HL-60/S4 (cell line): ENCODE measurements around the gene RNU1-3.
"Not testable (repeated sequence)": the region's sequence is repeated elsewhere in the genome, so short reads cannot be mapped to it uniquely, and the experiment has no call there.

Experiments used
- in situ Hi-C: fragments of 300-500 bp; cut with MboI; formaldehyde crosslinking; loops from 2 replicates; pipeline ENCODE4 v1.14.3; 2022; ENCODE audit warnings: low sequenced_read_pairs

The RNU1-3 gene

GRCh38 chr1:16641159-16641975 lies 25.4 kb downstream of the RNU1-3 start:
- in situ Hi-C loops: not testable (repeated sequence)

GRCh38 chr1:16639091-16640031 lies 27.4 kb downstream of the RNU1-3 start:
- in situ Hi-C loops: loop anchor here (10.0 kb wide), 1 partner anchor 75 kb away; no protein-coding TSS in a partner anchor

- in situ Hi-C loops: loop anchor here (10.0 kb wide), 1 partner anchor 77 kb away; no protein-coding TSS in a partner anchor
Observed at GRCh38 chr1:16637941-16638778, 28.6 kb downstream of the RNU1-3 start.

- in situ Hi-C loops: loop anchor here (10.0 kb wide), 1 partner anchor 78 kb away; no protein-coding TSS in a partner anchor
Observed at GRCh38 chr1:16636551-16637195, 30.1 kb downstream of the RNU1-3 start.

GRCh38 chr1:16635959-16636358 lies 30.8 kb downstream of the RNU1-3 start:
- in situ Hi-C loops: loop anchor here (10.0 kb wide), 1 partner anchor 79 kb away; no protein-coding TSS in a partner anchor

GRCh38 chr1:16633540-16634282 lies 33.0 kb downstream of the RNU1-3 start:
- in situ Hi-C loops: loop anchor here (10.0 kb wide), 1 partner anchor 81 kb away; no protein-coding TSS in a partner anchor

- in situ Hi-C loops: loop anchor here (10.0 kb wide), 1 partner anchor 83 kb away; no protein-coding TSS in a partner anchor
Observed at GRCh38 chr1:16632044-16632850, 34.5 kb downstream of the RNU1-3 start.

- in situ Hi-C loops: loop anchor here (10.0 kb wide), 1 partner anchor 83 kb away; no protein-coding TSS in a partner anchor
Observed at GRCh38 chr1:16631248-16632043, 35.3 kb downstream of the RNU1-3 start.

- in situ Hi-C loops: loop anchor here (10.0 kb wide), 1 partner anchor 84 kb away; no protein-coding TSS in a partner anchor
Observed at GRCh38 chr1:16630661-16631247, 36.0 kb downstream of the RNU1-3 start.

GRCh38 chr1:16629916-16630530 lies 36.7 kb downstream of the RNU1-3 start:
- in situ Hi-C loops: loop anchor here (10.0 kb wide), 1 partner anchor 85 kb away; no protein-coding TSS in a partner anchor

- in situ Hi-C loops: no loop called here
Observed at GRCh38 chr1:16628361-16629111, 38.2 kb downstream of the RNU1-3 start.

GRCh38 chr1:16626409-16626983 lies 40.3 kb downstream of the RNU1-3 start:
- in situ Hi-C loops: not testable (repeated sequence)

- in situ Hi-C loops: no loop called here
Observed at GRCh38 chr1:16625497-16626408, 41.0 kb downstream of the RNU1-3 start.
